GM06990 (cell line): Measurements from ENCODE around the gene C1orf174.

Source experiments
- DNase-seq: peaks from one replicate; pipeline ENCODE4 v3.0.0-alpha.2; 2011; ENCODE audit not compliant: insufficient read length; ENCODE audit errors: extremely low read depth
- H3K27me3 ChIP-seq: replicated peaks from 2 replicates; pipeline ENCODE4 v1.6.0; 2011; ENCODE audit warnings: low read length; ENCODE audit not compliant: control insufficient read depth, insufficient read depth
- H3K36me3 ChIP-seq: 2 replicates; pipeline ENCODE4 v1.5.1; 2011; ENCODE audit warnings: low read length; ENCODE audit not compliant: control insufficient read depth, insufficient read depth
- H3K4me3 ChIP-seq: replicated peaks from 2 replicates; pipeline ENCODE4 v1.5.1; 2011; ENCODE audit warnings: low read depth, mild to moderate bottlenecking, control low read depth, low read length
- TF ChIP-seq, protein P1 (sequence below): IDR thresholded peaks from 2 replicates; pipeline ENCODE4 v1.5.1; 2011; ENCODE audit warnings: low read length, control low read depth, mild to moderate bottlenecking, inconsistent platforms; ENCODE audit not compliant: insufficient read depth, poor library complexity, severe bottlenecking

Gene C1orf174

DNA sequence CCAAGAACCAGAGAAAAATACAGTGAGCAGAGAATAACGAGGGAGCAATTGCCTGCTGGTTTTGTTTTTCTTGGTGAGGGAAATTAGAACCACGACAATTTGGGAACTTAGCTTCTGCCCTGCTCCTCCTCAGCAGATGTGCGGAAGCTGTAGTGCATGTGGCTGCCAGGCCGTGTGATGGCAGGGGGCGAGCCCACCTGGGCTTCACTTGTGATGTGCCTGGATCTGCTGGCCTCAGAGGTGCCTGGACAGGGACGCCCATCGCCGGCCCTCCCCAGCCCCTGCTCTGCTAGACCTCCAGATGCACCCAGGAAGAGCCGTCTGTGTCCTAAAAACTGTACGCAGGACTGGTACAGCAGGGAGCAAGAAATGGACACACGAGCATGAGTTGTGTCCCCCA is 28.5 kb upstream of the C1orf174 start:
- H3K27me3 ChIP-seq: no peaks in the 10 kb centered on the region
- TF ChIP-seq, protein P1, sequence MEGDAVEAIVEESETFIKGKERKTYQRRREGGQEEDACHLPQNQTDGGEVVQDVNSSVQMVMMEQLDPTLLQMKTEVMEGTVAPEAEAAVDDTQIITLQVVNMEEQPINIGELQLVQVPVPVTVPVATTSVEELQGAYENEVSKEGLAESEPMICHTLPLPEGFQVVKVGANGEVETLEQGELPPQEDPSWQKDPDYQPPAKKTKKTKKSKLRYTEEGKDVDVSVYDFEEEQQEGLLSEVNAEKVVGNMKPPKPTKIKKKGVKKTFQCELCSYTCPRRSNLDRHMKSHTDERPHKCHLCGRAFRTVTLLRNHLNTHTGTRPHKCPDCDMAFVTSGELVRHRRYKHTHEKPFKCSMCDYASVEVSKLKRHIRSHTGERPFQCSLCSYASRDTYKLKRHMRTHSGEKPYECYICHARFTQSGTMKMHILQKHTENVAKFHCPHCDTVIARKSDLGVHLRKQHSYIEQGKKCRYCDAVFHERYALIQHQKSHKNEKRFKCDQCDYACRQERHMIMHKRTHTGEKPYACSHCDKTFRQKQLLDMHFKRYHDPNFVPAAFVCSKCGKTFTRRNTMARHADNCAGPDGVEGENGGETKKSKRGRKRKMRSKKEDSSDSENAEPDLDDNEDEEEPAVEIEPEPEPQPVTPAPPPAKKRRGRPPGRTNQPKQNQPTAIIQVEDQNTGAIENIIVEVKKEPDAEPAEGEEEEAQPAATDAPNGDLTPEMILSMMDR: no peak
- H3K36me3 ChIP-seq: no peaks in the 10 kb centered on the region
- no peak for DNase-seq
- no peak overlapping the region for H3K4me3 ChIP-seq

DNA sequence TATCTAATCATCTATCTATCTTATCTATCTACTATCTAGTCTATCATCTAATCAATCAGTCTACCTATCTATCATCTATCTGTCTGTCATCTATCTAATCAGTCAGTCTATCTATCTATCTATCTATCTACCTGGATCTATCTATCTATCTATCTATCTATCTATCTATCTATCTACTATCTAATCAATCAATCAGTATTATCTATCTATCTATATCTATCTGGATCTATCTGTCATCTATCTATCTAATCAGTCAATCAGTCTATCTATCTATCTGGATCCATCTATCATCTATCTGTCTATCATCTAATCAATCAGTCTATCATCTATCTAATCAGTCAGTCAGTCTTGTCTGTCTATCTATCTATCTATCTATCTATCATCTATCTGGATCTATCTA is 26.9 kb upstream of the C1orf174 start:
- TF ChIP-seq, protein P1: no peak
- Histone ChIP-seq H3K4me3 (no peak overlapping the region), H3K36me3 (no peaks in the 10 kb centered on the region), H3K27me3 (no peaks in the 10 kb centered on the region)
- DNase-seq: no peak

DNA sequence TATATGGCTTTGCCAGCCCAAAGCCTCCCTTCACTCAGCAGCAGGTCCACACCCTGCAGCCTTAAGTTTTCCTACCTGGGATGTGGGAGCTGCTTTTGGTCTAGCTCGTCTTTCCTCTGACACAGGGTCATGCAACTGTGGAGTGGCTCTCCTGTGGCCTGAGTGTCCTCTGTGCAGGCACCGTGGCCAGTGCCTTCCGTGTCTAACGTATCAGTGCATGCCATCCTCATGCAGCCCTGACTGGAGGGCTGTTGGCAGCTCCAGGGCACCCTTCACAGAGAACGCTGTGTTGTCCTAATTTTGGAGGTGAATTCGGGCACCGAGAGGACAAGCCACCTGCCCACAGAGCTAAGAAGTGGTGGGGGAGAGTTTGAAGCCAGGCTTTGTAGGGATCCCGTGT is 25.7 kb upstream of the C1orf174 start:
- no peak overlapping the region for H3K4me3 ChIP-seq
- no peak for DNase-seq
- no peaks in the 10 kb centered on the region for H3K27me3 ChIP-seq
- TF ChIP-seq, protein P1: no peak
- H3K36me3 ChIP-seq: no peaks in the 10 kb centered on the region

DNA sequence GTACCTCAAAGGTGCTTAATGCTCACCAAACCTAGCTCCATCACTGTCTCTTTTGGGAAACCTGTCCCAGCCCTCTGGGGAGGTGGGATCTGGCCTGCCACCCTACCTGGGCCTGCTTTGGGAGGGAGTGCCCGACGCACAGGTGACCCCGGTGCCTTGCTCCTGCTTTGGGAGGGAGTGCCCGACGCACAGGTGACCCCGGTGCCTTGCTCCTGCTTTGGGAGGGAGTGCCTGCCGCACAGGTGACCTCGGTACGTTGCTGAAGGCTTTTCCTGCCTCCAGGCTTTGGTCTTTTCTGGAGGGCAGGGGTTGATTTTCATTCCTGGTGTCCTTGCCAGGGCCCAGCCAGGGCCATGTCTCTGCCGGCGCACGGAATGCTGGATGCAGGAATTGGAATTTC is 25.2 kb upstream of the C1orf174 start:
- no peaks in the 10 kb centered on the region for H3K27me3 ChIP-seq
- no peaks in the 10 kb centered on the region for H3K36me3 ChIP-seq
- H3K4me3 ChIP-seq: no peak overlapping the region
- TF ChIP-seq, protein P1: no peak
- no peak for DNase-seq

DNA sequence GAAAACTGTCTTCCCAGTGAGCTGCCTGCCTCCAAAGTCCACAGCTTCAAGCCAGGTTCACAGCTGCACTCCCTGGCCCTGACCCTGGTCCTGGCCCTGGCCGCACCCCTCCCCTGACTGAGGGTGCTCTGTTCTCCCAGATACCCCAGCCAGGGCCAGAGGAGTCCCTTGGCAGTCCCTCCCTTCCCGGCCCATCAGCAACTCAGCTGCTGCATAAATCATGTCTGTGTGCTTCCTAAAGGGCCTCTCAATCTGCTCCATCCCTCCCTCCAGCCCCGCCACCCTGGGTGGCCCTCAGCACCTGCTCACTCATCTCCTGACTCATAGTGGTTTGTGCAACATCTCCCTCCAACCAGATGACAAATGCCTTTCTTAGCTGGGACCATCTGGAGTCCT is 24.8 kb upstream of the C1orf174 start:
- Histone ChIP-seq H3K27me3 (no peaks in the 10 kb centered on the region), H3K4me3 (no peak overlapping the region), H3K36me3 (no peaks in the 10 kb centered on the region)
- DNase-seq: no peak
- TF ChIP-seq, protein P1: no peak

DNA sequence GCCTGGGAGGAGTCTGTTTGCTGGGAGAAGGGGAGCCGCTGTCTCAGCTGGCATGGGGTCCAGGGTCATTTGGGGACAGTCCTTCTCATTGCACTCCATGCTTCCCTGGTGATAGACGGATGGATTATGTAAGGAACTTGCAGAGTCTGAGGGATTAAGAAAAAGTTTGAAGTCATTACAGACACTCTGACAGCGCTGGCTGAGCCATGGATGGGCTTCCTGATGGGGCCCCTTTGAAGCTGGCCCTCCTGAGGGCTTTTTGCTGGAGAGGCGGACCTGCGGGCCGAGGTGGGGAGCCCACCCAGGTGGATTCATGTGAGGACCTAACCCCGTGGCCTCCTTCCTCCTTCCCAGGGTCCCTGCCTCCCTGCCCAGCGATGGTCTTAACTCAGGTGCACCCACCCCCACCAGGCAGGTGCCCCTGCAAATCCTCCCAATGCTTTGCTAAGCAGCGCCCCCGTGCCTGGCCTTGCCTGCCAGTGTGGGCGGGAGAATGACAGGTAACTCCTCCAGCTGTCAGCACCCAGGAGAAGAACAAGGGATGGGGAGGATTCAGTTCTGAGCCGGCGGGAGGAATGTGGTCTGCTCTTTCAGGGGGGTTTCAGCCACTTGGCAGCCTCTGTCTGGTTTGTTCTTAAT is 24.2 kb upstream of the C1orf174 start:
- no peak for DNase-seq
- Histone ChIP-seq H3K36me3 (no peaks in the 10 kb centered on the region), H3K27me3 (no peaks in the 10 kb centered on the region), H3K4me3 (no peak overlapping the region)
- TF ChIP-seq, protein P1: no peak
